HG02763 (cell line): ENCODE data around the gene C5orf63.
"Not testable (repeated sequence)": the region's sequence is repeated elsewhere in the genome, so short reads cannot be mapped to it uniquely, and the experiment has no call there.

Experiments
- ATAC-seq: cut with Tn5 transposase; IDR thresholded peaks from one replicate; pipeline ENCODE4 v1.9.1; 2021; ENCODE audit warnings: mild to moderate bottlenecking, moderate library complexity; ENCODE audit not compliant: unreplicated experiment

C5orf63 gene

DNA sequence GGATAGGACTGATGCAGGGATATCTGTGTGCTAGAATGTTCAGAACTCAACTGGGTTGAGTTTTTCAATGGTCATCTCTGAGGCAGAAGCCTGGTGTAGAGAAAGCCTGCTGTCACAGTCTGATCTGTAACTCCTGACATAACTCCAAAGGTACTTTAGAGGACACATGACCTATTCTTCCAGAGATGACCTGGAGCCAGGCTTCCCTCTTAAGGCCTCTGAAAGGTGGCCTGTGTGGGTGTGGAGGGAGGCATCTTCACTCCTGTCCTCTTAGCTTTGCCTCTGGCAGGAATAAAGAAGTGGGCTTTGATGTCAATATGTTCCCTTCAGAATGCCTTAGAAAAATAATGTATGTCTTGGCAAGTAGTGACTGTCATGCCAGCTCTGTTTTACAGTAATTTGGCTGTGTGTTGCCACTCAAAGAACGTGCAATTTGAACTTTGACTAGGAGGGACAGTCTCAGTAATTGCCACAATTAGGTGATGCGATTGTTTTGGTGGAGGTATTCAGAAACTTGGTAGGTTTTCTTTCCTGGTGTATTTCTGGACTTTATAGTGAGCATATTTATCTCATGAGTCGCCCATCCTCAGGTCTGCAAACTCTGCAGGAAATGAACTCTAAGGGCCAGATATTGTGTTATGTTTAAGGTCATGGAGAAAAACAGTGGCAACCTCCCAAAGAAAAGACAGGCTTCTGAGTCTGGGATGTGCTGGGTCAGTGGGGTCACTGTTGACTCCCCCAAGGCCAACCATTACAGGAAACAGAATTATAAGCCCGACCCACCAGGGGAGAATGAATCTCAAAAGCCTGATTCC lies 3.2 kb upstream of the C5orf63 start:
- ATAC-seq: no peak

DNA sequence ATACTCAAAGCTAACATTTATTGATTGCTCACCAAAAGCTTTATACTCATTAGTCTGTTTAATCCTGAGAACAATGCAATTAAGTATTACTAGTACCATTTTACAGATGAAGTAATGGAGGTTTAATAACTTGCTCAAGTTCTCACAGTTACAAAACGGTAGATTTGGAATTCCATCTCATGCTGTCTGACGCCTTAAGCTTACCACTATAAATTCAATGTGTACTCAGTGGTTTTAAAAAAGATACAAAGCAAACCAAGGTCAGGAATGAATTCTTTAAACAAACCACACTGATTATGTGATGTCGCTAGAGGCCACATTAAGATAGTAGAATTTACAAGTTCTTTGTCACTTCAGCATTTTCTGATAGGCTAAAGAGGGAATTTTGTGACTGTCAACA lies 1.2 kb upstream of the C5orf63 start:
- ATAC-seq: no peak

DNA sequence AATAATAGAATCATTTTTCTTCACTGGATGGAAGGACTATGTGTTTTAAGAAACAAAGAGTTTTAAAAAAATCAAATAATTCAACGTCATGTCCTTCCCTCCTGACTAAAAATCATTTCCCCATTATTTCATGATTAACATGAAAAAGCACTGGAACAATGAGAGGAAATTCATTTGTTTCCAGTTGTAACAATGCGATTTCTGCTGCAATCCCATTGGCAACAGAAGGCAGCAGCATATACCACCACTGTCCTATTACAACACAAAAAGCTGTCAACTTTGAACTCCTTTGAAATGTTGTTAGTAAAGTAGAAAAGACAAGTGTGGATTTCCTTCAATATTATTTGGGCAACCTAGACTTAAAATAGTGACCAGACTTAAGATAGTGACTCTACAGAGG lies 3.1 kb downstream of the C5orf63 start:
- ATAC-seq: no peak

DNA sequence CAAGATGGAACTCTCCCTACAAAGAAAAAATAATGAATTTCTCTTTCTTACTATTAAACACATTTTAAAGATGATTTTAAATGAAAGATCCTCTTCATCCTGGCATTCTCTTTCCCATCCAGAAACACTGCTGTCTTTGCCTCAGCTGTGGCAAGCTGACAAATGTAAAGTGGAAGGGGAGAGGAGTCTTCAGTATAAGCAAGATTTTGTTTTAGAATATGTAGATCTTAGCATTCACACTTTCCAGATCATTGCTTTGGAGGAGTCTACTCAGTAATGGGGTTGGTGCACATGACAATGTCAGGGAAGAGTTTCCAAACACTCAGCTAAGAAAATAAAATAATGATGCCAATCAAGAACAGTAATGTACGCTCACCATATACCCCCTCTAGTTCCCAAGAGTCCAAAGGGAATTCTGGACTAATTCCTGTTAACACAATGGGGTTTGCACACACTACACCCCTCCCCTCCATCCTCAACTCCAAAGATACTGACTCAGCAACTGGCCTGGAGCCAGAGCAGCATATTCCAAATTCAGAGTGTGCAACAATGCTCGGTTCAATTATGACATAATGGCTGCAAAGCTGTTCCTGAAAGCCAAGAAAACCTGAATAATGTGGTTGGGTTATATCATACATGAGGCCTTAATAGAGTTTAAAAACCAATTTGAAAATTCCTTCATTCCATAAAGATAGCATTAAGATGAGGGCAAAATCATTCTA lies 4.6 kb downstream of the C5orf63 start:
- no peak for ATAC-seq

DNA sequence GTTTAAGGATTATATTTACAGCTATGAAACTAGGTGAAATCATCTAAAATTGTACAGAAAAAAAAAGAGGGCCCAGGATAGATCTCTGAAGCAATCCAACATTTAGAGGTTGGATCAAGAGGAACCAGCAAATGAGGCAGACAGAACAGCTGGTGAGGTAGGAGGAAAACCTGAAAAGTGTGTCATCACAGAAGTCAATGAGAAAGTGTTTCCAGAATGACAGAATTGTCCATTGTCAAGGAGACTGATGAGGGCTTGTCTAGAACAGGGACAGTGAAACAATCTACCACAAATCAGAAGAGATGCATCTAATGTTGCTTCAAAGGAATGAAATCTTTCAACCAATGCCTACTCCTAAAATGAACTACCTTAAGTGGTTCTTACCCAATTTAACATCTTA lies 6.6 kb downstream of the C5orf63 start:
- no peak for ATAC-seq

DNA sequence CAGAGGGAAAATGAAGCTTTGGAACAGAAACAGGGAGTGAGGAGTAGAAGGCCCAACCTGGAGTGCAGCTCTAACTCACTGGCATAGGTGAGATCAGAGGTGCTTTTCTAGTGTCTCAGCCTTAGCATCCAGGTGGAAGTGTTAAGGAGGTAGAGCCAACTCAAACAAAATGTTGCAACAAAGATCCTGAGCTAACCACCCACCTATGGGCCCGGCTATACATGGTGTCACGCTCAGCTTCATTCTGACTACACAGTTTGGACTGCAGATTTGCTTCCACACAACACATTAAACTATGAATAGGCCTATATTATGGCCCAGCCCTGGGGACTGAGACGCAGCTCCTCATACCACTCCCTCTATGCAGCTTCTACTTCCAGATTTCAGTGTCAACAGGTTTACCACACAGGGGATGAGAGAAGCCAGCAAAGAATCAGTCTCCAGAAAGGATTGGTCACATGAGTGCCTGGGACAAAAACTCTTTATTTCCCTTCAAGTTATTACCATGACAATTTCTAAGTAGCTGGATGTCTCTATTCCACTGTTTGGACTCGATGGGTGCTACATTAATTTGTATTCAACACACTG lies 9.0 kb downstream of the C5orf63 start:
- no peak for ATAC-seq

DNA sequence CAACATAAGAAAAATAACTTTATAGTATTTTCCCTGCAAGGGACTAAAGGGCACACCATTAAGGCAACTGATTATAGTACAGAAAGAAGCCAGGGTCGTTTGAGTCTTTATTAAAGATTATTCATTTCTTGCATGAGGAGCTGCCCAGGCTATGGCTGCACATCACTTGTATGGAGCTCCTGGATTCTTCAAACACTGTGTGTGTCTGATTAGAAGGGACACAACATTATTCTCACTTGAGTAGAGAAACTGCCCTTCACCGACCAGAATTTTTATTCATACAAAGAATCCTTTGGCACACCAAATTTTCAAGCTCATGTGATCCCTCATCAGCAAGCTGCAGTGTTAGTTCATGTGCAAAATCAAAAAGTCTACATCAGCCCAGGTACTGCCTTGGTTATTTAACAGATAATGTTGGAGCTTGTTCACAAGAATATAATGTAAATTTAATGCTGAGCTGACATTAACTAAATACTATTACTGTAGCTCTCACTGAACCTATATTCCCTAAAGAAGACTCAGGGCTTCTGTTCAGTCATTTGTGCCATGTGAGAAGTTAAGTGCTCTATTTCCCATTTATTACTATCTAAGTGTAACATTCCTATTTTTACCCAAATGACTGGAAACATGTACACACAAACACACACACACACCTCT lies 9.9 kb downstream of the C5orf63 start:
- ATAC-seq: no peak

DNA sequence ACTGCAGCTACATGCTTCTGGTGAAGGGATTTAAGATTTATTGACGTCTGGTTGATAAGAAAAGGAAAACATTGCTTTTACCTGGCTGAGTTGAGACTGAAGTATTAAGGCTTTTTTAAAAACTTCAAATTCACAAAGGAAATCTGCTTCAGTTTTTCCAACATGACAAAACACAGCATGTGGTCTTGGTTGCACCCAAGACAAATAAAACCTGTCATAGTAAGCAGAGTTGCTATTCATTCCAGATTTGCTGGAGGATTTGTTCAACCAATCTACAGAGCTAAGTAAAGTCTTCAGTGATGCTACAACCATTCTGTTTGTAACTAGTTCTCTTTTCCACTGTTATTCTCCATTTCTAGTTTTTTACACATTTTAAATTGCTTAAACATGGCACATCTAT lies 11.3 kb downstream of the C5orf63 start:
- ATAC-seq: no peak

DNA sequence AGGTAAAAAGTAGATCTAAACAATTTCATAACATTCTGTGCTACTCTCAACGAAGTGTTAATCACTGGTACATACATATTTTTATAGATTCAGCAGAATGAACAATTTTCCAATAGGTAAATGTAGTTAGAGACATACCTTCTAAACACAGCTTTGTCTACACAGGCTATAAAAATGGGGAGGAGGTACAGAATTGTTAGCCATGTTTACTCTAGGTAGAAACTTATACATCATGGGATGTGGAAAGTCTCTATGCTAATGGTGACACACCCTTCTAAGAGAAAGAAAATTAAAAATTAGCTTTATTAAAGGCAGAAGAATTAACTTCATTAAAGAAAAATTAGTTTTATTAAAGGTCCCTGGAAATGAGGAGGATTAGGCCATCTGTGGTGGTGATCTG lies 11.8 kb downstream of the C5orf63 start:
- no peak for ATAC-seq

DNA sequence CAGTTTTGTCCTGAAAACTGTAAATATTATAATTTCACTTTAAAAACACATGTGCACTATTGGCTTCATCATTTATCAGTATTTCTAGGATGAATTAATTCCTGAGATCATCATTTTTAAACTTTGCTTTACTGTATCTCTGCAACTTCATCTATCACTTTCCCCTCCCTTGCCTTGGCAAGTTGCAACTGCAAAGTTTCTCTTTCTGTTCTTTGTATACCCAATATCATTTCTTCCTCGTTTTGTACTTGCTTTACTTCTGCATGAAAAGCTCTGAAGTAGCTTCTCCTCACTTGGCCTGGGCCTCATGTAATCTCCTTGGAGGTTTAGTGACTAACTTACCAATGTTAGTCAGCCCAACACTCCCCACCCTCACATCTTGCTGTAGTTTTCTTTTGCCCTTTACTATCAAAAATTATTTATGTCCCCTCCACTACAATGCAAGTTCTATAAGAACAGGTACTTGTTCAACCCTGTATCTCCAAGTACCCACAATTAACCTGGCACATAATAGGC lies 12.8 kb downstream of the C5orf63 start:
- ATAC-seq: no peak

DNA sequence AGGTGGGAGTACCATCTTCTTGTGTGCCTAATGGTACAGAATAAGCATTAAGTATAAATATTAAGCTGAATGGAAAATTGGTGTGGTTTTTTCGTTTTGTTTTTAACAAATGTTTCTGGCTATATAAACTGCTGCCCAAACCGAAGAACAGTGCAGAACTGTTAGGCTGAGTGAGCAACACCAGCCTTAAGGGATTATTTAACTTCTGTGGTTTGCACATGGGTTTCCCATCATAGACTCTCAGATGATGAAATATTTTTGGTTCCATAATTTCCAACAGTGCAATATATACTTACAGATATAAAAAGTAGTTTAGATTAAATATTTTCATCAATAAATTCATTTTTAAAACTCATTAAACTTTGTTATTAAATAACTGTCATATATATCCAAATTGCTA lies 16.4 kb downstream of the C5orf63 start:
- ATAC-seq: no peak

DNA sequence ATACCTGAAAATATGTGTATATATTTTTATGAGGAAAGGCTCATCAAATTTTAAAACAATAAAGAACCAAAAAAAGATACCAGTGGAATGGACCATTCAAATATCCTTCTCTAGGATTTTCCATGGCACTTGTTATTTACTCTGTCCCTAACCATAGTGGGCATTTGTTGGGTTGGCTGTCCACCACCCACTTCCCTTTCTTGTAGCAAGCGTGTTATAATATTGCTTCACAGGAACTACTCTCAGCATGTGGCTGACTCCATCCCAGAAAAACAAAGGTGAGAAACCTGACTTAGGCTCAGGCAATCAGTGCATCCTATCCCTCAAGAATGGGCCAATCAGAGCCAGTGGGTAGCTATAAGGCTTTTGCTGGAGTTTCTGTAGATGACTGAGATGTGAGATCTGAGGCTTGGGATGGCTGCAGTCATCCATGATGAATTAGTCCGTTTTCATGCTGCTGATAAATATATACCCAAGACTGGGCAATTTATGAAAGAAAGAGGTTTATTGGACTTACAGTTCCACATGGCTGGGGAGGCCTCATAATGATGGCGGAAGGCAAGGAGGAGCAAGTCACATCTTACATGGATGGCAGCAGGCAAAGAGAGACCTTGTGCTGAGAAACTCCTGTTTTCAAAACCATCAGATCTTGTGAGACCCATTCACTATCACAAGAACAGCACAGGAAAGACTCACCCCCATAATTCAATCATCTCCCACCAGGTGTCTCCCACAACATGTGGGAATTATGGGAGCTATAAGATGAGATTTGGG lies 17.2 kb downstream of the C5orf63 start:
- no peak for ATAC-seq

DNA sequence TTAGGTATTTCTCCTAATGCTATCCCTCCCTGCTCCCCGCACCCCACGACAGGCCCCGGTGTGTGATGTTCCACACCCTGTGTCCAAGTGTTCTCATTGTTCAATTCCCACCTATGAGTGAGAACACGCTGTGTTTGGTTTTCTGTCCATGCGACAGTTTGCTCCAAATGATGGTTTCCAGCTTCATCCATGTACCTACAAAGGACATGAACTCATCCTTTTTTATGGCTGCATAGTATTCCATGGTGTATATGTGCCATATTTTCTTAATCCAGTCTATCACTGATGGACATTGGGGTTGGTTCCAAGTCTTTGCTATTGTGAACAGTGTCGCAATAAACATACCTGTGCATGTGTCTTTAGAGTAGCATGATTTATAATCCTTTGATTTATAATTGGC lies 19.8 kb downstream of the C5orf63 start:
- ATAC-seq: not testable (repeated sequence)

DNA sequence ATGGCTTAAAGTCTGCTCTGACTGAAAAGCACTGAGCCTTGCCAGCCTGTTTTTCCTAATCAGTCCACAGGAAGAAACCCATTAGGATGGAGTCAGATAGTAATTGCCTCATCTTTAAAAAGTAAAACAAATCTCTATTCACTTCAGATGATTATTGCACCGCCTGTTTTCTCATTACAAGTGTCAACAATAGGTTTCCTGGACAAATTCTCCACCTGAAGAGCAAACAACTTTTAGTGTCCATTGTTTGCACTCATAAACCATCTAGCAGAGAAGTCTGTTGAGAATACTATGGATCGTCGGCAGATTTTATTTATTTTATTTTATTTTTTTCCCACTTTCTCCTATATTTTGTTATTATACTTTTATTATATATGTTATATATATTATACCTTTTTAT lies 20.3 kb downstream of the C5orf63 start:
- no peak for ATAC-seq

DNA sequence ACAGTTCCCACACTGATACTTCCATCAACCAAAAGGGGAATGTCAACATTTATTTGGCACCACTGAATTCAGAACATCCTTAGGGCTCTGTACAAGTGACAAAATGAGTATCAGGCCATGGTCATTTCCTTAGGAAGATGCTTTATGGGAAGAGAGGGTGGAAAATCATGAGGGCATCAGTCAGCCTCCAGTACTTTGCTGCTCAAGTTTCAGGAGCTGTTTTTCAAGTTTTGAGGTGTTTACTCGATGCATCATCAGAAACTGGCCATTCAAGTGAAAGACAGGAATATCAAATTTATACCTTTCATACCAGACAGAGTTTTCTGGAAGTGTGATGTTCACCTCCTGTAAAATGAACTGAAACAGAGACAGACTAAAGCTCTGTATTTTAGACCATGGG lies 21.7 kb downstream of the C5orf63 start:
- no peak for ATAC-seq

DNA sequence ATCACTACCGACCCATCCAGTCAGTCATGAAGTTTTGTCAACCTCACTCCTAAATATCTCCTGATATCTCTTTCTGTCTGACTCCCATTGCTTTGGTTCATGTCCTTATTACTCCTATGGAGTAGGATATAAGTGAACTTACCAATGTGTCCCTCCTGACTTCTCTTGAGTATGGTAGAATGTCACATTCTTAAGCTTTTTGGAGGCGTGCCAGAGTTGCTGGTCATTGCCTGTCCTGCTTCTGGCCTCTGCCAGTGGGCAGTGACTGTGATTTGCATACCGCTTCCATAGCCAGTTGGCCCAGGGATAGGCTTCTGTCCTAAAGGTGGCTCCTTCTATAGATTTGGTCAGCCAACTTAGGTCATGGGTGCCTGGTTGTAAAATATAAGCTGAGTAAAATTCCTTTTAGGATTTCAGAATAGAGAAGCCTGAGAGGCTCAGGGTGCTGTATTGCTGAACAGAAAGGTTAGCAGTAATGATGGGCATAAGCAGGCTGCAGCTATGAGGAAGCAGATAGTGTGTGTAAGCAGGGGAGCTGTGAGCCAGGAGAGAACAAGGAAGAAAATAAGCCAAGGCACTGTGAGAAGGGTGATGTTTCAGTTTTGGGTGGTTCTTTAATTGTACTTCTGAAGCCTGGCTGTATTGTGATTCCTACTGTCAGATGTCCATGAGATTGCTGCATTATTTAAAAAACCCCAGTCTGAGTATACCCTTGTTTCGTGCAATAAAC lies 26.8 kb downstream of the C5orf63 start:
- no peak for ATAC-seq

DNA sequence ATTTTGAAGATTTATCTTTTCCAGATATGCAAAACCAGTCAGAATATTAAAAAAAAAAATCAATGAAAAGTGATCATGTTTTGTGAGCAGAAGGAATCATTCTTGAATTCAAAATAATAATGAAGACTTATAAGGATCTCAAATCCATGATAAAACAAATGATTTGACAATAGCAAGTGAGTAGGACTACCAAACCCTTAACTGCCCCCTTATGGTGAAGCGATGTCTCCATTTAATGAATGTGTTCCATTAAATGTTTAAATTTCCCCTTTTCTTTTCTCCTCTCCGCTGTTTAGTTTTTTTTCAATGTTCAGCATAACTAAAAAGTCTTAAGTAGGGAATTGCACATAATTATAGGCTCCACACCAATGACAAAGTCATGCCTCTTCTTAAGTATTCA lies 30.7 kb downstream of the C5orf63 start:
- no peak for ATAC-seq

DNA sequence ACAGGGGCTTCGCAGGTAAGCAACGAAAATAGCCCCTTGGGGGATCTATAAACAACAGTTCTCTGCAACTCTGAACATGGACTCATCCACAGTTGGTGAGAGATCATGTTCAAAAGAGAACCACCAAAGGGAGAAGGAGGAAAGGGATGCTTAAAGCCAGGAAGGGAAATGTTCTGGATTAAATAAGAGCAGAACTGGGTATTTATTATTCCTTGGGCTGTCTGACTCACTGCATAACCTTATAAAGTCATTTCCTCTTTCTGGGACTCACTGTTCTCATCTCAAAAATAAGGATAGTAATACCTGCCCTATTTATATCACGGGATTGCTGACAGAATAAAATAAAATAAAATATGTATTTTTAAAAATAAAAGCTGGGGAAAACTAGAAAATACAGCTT lies 31.7 kb downstream of the C5orf63 start:
- ATAC-seq: no peak

DNA sequence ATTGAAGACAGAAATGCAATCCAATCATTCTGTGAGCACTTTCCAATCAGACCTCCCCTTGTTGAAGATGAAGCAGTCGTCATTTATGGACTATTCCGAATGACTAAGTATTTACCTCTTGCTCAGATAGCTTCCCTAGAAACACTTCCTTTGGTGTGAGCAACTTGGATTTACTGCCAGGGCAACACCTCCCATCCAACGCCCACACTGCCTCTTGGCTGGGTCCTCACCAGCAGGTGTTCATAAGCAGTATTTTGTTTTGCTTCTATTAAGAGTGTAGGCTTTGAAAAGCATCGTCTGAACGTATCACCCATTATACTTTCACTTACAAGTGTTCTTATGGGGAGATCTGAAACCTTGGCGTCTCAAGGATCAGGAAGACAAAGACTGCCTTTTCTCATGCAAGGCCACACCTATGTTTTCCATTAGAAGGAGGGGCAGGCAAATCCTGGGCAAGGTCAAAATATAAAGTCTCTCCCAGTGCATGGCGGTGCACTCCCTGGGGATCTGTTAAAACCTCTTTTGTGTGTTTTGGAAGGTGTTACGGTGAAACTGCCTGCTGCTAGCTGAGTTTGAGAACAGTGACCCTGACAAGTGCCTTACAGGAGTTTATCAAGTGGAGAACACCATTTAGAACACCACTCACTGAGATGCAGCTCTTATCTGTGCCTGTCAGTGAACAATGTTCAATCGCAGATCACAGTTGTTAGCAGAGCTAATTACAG lies 32.3 kb downstream of the C5orf63 start:
- ATAC-seq: no peak
